HG02938 (cell line): Measurements from ENCODE around the gene FBXL16.
"Not testable (repeated sequence)": the region's sequence is repeated elsewhere in the genome, so short reads cannot be mapped to it uniquely, and the experiment has no call there.

Source experiments
- ATAC-seq: cut with Tn5 transposase; IDR thresholded peaks from one replicate; pipeline ENCODE4 v1.9.1; 2021; ENCODE audit warnings: mild to moderate bottlenecking, moderate library complexity; ENCODE audit not compliant: unreplicated experiment

The FBXL16 gene

GRCh38 chr16:705431-706188 is at the start of gene FBXL16:
Gene FBXL16 (minus strand): TSS chr16:705801. CDS start chr16:697405, 8,396 bp downstream.
- no peak for ATAC-seq

- ATAC-seq: no peak
These were observed 49.1 kb upstream of the FBXL16 start for GRCh38 chr16:754656-755055.

- ATAC-seq: not testable (repeated sequence)
These were observed 48.6 kb upstream of the FBXL16 start for GRCh38 chr16:754121-754607.

- ATAC-seq: no peak
These were observed 46.4 kb upstream of the FBXL16 start for GRCh38 chr16:752007-752312.

- no peak for ATAC-seq
These were observed 45.8 kb upstream of the FBXL16 start for GRCh38 chr16:751152-752006.

GRCh38 chr16:750485-750884 is 44.9 kb upstream of the FBXL16 start:
- no peak for ATAC-seq

GRCh38 chr16:749010-749409 is 43.4 kb upstream of the FBXL16 start:
- no peak for ATAC-seq

- no peak for ATAC-seq
These were observed 42.6 kb upstream of the FBXL16 start for GRCh38 chr16:747978-748746.

- no peak for ATAC-seq
These were observed 41.0 kb upstream of the FBXL16 start for GRCh38 chr16:746637-747036.

GRCh38 chr16:745739-746138 is 40.1 kb upstream of the FBXL16 start:
- no peak for ATAC-seq

- no peak for ATAC-seq
These were observed 38.3 kb upstream of the FBXL16 start for GRCh38 chr16:743794-744500.

- not testable (repeated sequence) for ATAC-seq
These were observed 37.3 kb upstream of the FBXL16 start for GRCh38 chr16:742894-743293.

GRCh38 chr16:741986-742629 is 36.5 kb upstream of the FBXL16 start:
- no peak for ATAC-seq

GRCh38 chr16:740764-741505 is 35.3 kb upstream of the FBXL16 start, which contains the start of gene CIAO3:
Gene CIAO3 (minus strand): TSS chr16:740997. CDS start chr16:740985, 12 bp downstream.
- ATAC-seq: peak; percentile 53

- ATAC-seq: no peak
These were observed 34.8 kb upstream of the FBXL16 start for GRCh38 chr16:740459-740763.

GRCh38 chr16:739560-740458 is 34.2 kb upstream of the FBXL16 start:
- no peak for ATAC-seq

GRCh38 chr16:736936-737481 is 31.4 kb upstream of the FBXL16 start:
- no peak for ATAC-seq

- ATAC-seq: no peak
These were observed 30.4 kb upstream of the FBXL16 start for GRCh38 chr16:735982-736453.
